GM12878 (cell line): ENCODE data around the gene PLCD1.

Experiments used
- EZH2 ChIP-seq: IDR thresholded peaks from 2 replicates; pipeline ENCODE4 v1.6.1; 2012; ENCODE audit warnings: low read depth, mild to moderate bottlenecking, control low read depth, inconsistent platforms, low read length, borderline replicate concordance; ENCODE audit not compliant: control insufficient read depth
- MYB ChIP-seq: fragments of 150-350 bp; IDR thresholded peaks from 2 replicates; pipeline ENCODE4 v1.6.1; 2014; ENCODE audit warnings: mild to moderate bottlenecking, low read depth, low read length, borderline replicate concordance
- NR2C1 ChIP-seq: fragments of 450-650 bp; IDR thresholded peaks from 2 replicates; pipeline ENCODE4 v1.6.1; 2017; ENCODE audit warnings: antibody characterized with exemption, mild to moderate bottlenecking, moderate library complexity
- TF ChIP-seq, protein P1 (sequence below), 3 experiments: IDR thresholded peaks in 2 of 3; conservative IDR thresholded peaks in 1 of 3; 2 replicates each; pipeline ENCODE4 v1.5.1; 2011; ENCODE audit warnings: low read depth in 3 of 3, low read length in 3 of 3, mild to moderate bottlenecking in 3 of 3, control low read depth in 2 of 3, moderate library complexity in 2 of 3, inconsistent platforms in 1 of 3, mixed read lengths in 1 of 3; ENCODE audit not compliant: control insufficient read depth in 2 of 3, insufficient read depth in 1 of 3; ENCODE audit errors: extremely low read depth in 1 of 3

GRCh38 chr3:38001456-38002081 is 27.9 kb downstream of the PLCD1 start:
- TF ChIP-seq, protein P1, sequence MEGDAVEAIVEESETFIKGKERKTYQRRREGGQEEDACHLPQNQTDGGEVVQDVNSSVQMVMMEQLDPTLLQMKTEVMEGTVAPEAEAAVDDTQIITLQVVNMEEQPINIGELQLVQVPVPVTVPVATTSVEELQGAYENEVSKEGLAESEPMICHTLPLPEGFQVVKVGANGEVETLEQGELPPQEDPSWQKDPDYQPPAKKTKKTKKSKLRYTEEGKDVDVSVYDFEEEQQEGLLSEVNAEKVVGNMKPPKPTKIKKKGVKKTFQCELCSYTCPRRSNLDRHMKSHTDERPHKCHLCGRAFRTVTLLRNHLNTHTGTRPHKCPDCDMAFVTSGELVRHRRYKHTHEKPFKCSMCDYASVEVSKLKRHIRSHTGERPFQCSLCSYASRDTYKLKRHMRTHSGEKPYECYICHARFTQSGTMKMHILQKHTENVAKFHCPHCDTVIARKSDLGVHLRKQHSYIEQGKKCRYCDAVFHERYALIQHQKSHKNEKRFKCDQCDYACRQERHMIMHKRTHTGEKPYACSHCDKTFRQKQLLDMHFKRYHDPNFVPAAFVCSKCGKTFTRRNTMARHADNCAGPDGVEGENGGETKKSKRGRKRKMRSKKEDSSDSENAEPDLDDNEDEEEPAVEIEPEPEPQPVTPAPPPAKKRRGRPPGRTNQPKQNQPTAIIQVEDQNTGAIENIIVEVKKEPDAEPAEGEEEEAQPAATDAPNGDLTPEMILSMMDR (IDR thresholded peaks at IDR 0.05 in 2 of 3, conservative IDR thresholded peaks at IDR 0.05 in 1 of 3; ENCODE audit: control insufficient read depth in 2 of 3, extremely low read depth in 1 of 3, insufficient read depth in 1 of 3, low read depth in 3 of 3, low read length in 3 of 3) = peak in 1 of 3 experiments; percentile 18; a peak in 1 of 6 replicates
- TF ChIP-seq NR2C1 (no peak), MYB (no peak), EZH2 (no peak)
